IPS-NIHi11 (cell line): ENCODE measurements around the gene SUSD6.
"Not testable (repeated sequence)": the region's sequence is repeated elsewhere in the genome, so short reads cannot be mapped to it uniquely, and the experiment has no call there.

ENCODE experiments used
- DNase-seq: peaks from one replicate; pipeline ENCODE4 v3.0.0; 2012; ENCODE audit warnings: mixed read lengths, low spot score

SUSD6 gene

GRCh38 chr14:69694730-69695281 lies 83.4 kb downstream of the SUSD6 start:
- DNase-seq = no peak

GRCh38 chr14:69695322-69696203 lies 84.2 kb downstream of the SUSD6 start:
- DNase-seq = no peak

- no peak for DNase-seq
These were observed 84.8 kb downstream of the SUSD6 start for GRCh38 chr14:69696204-69696527.

GRCh38 chr14:69696633-69697557 lies 85.5 kb downstream of the SUSD6 start:
- no peak for DNase-seq

GRCh38 chr14:69698572-69698971 lies 87.2 kb downstream of the SUSD6 start:
- no peak for DNase-seq

GRCh38 chr14:69699243-69699642 lies 87.8 kb downstream of the SUSD6 start:
- not testable (repeated sequence) for DNase-seq

GRCh38 chr14:69699748-69700303 lies 88.4 kb downstream of the SUSD6 start:
- no peak for DNase-seq

- no peak for DNase-seq
These were observed 89.2 kb downstream of the SUSD6 start for GRCh38 chr14:69700575-69700974.

GRCh38 chr14:69701291-69701690 lies 89.9 kb downstream of the SUSD6 start:
- no peak for DNase-seq

GRCh38 chr14:69701857-69702256 lies 90.5 kb downstream of the SUSD6 start:
- DNase-seq = no peak

GRCh38 chr14:69703047-69704039 lies 91.9 kb downstream of the SUSD6 start:
- DNase-seq = no peak

GRCh38 chr14:69704319-69704718 lies 92.9 kb downstream of the SUSD6 start:
- DNase-seq = no peak

GRCh38 chr14:69705706-69706105 lies 94.3 kb downstream of the SUSD6 start:
- DNase-seq = no peak

- no peak for DNase-seq
These were observed 96.7 kb downstream of the SUSD6 start for GRCh38 chr14:69708049-69708448.

GRCh38 chr14:69708586-69709560 lies 97.5 kb downstream of the SUSD6 start:
- no peak for DNase-seq

GRCh38 chr14:69710378-69710777 lies 99.0 kb downstream of the SUSD6 start:
- no peak for DNase-seq

GRCh38 chr14:69711065-69711464 lies 99.7 kb downstream of the SUSD6 start:
- no peak for DNase-seq

- DNase-seq = no peak
These were observed 100.1 kb downstream of the SUSD6 start for GRCh38 chr14:69711477-69711876.

GRCh38 chr14:69711881-69712560 lies 100.6 kb downstream of the SUSD6 start:
- no peak for DNase-seq
